AG04449 (cell line): ENCODE data around the gene SERTAD3.
A peak's percentile ranks its signal among the peaks of the same experiment; 100 is the strongest.
"Not testable (repeated sequence)": the region's sequence is repeated elsewhere in the genome, so short reads cannot be mapped to it uniquely, and the experiment has no call there.

Source experiments
- CTCF ChIA-PET: fragments of 350-600 bp; formaldehyde crosslinking; extraction: SDS; loops from one replicate; lab custom pipeline; 2021; ENCODE audit warnings: antibody characterized with exemption; lab: Yijun Ruan, JAX
- POLR2A ChIA-PET: fragments of 400-600, 350-600 bp; formaldehyde crosslinking; extraction: SDS; loops from one replicate; lab custom pipeline; 2020; ENCODE audit warnings: antibody characterized with exemption, inconsistent platforms; lab: Yijun Ruan, JAX
- DNase-seq: peaks from one replicate; pipeline ENCODE4 v3.0.0-alpha.2; 2010; ENCODE audit warnings: low read depth, low spot score
- H3K4me3 ChIP-seq: 2 replicates; pipeline ENCODE4 v1.5.1; 2011; ENCODE audit warnings: low read depth, mild to moderate bottlenecking, control low read depth, low read length
- TF ChIP-seq, protein P1 (sequence below): IDR thresholded peaks from one replicate; pipeline ENCODE4 v1.5.1; 2011; ENCODE audit warnings: mild to moderate bottlenecking, moderate library complexity, low read length, control low read depth, inconsistent platforms; ENCODE audit not compliant: insufficient read depth; ENCODE audit errors: missing control alignments

Gene SERTAD3

DNA sequence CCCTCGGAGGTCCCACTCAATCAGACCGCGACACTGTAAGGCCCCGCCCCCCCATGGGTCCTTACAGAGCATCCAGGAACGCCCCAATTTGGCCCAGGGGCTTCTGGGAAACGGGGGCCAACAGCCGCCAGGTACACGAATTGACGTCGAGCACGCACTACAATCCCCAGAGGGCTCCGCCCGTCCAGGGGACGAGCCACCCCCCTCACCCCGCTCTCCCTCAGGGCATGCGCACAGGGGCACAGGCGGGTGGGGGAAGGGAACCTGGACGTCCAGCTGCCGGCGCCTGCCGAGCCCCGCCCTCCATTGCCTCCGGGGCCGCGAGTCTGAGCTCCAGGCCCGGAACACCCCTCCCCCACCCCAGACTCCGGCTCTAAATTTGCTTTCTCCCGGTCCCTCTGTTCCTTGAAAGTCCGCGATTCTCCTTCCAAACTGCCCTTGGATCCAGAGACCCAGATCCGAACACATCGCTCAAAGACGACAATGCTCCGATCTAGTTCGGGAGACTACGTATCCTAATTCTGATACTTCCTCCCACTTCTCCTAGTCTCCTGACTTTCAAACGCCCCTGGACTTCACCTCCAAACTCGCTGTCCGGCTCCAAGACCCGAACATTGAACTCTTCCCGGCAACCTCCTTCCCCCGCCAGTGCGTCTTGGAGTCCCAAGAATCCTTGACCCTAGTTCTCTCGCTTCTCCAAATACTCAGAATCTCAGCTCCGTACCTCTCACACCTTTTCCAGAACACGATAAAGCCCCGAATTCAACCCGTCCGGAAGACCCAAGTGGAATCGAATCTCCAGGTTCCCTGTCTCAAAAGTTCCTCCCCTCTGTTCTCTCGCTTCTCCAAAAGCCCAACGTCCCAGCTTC, 770 bp downstream of the SERTAD3 start:
- TF ChIP-seq, protein P1, sequence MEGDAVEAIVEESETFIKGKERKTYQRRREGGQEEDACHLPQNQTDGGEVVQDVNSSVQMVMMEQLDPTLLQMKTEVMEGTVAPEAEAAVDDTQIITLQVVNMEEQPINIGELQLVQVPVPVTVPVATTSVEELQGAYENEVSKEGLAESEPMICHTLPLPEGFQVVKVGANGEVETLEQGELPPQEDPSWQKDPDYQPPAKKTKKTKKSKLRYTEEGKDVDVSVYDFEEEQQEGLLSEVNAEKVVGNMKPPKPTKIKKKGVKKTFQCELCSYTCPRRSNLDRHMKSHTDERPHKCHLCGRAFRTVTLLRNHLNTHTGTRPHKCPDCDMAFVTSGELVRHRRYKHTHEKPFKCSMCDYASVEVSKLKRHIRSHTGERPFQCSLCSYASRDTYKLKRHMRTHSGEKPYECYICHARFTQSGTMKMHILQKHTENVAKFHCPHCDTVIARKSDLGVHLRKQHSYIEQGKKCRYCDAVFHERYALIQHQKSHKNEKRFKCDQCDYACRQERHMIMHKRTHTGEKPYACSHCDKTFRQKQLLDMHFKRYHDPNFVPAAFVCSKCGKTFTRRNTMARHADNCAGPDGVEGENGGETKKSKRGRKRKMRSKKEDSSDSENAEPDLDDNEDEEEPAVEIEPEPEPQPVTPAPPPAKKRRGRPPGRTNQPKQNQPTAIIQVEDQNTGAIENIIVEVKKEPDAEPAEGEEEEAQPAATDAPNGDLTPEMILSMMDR = no peak
- peak; percentile 96 for DNase-seq
- ChIA-PET POLR2A (interaction anchor here (0.6 to 3.4 kb wide), 11 partner anchors 9 to 459 kb away, joined by 3 to 37 read pairs (median 7); partner anchors contain the start of genes BLVRB and SERTAD1), CTCF (interaction anchor here (0.9 to 5.8 kb wide), 9 partner anchors 10 to 191 kb away, joined by 3 to 20 read pairs (median 5); partner anchors contain the start of gene SERTAD1)
- peak overlapping the region; percentile 98 for H3K4me3 ChIP-seq

DNA sequence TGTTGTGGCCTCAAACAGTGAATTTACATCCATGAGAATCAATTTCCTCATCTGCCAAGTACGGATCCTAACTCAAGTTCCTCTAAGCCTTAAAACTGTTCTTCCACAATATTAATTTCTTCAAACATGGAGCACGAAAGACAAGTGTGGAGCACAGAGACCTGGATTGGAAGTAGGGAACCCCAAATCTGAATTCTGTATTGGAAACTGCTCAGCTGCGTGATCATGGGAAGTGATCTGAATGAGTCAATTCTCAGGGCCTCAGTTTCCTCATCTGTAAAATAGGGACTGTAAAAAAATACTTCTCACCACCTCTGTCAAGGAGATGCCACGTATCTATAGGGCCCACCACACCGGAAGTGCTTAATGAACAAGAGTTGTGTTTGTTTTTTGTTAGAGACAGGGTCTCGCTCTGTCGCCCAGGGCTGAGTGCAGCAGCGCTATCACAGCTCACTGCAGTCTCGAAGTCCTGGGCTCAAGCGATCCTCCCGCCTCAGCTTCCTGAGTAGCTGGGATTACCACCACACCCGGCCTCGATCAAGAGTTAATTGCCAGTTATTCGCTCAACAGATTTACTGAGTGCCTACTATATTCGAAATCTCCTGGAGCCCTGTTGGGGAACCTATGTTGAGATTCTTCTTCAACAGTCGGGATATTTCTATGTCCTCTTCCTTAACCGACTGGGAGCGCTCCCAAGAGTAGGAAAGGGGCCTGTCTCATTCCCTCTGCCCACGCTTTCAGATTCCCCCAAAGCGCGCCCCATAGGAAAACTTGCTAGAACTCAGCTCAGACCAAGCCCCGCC, 1.6 kb downstream of the SERTAD3 start:
- TF ChIP-seq, protein P1 = no peak
- peak overlapping the region; percentile 66 for H3K4me3 ChIP-seq
- CTCF ChIA-PET = interaction anchor here (0.9 to 5.8 kb wide), 9 partner anchors 9 to 192 kb away, joined by 3 to 20 read pairs (median 5); partner anchors contain the start of gene SERTAD1
- POLR2A ChIA-PET = interaction anchor here (0.6 to 3.4 kb wide), 10 partner anchors 9 to 458 kb away, joined by 3 to 37 read pairs (median 7); partner anchors contain the start of genes BLVRB and SERTAD1
- no peak for DNase-seq

DNA sequence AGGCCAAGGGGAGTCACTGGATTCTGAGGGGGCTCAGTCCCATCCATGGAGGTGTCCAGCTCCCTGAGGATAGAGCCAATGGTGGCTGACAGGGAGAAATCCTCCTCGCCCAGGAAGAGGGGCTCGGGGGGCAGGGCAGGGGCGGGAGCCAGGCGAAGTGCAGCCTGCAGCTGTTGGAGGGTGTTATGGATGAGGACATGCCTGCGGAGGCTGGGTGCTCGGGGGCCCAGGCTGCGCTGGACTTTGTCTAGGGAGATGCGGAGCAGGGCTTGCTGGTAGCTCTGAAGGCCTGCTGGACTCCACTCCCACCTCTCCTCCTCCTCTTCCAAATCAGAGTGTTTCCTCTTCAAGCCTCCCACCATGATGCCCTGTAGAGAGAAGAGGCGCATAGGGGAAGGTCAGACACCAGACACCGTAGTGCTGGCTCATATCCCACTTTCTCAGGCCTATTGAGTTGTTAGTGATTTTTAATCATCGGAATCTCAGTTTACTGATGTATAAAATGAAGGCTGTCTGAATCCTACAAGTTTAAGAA, 2.3 kb downstream of the SERTAD3 start:
- TF ChIP-seq, protein P1 = no peak
- H3K4me3 ChIP-seq = peak overlapping the region; percentile 66; the same call in 1 of the 2 replicates
- DNase-seq = no peak
- ChIA-PET CTCF (interaction anchor here (1.4 to 5.8 kb wide), 6 partner anchors 8 to 193 kb away, joined by 3 to 20 read pairs (median 10); partner anchors contain the start of gene SERTAD1), POLR2A (interaction anchor here (1.8 to 3.4 kb wide), 2 partner anchors 16 to 24 kb away, joined by 7 to 37 read pairs; partner anchors contain the start of genes BLVRB and SERTAD1)

DNA sequence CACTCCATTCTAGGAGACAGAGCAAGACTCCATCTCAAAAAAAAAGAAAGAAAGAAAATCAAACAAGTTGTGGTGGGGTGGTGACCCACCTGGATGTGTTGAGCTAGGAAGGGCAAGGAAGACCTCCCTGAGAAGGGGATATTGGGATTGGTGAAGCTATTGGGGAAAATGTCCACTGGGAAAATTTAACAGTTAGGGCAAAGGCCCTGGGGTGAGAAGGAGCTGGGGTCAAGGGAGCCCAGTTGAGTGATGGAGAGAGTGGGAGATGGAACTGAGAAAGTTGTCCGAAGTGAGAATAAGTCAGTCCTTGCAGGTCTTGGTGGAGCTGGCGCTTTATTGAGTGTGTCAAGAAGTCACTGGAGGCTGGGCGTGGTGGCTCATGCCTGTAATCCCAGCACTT, 5.9 kb downstream of the SERTAD3 start:
- no peak for DNase-seq
- H3K4me3 ChIP-seq = no peak overlapping the region
- ChIA-PET CTCF (interaction anchor here (1.0 to 1.8 kb wide), 3 partner anchors 21 to 162 kb away, joined by 3 to 5 read pairs (median 4); no protein-coding TSS in a partner anchor), POLR2A (interaction anchor here (1.5 kb wide), 1 partner anchor 12 kb away, joined by 4 read pairs; the partner anchor contains the start of gene SERTAD1)
- TF ChIP-seq, protein P1 = no peak

DNA sequence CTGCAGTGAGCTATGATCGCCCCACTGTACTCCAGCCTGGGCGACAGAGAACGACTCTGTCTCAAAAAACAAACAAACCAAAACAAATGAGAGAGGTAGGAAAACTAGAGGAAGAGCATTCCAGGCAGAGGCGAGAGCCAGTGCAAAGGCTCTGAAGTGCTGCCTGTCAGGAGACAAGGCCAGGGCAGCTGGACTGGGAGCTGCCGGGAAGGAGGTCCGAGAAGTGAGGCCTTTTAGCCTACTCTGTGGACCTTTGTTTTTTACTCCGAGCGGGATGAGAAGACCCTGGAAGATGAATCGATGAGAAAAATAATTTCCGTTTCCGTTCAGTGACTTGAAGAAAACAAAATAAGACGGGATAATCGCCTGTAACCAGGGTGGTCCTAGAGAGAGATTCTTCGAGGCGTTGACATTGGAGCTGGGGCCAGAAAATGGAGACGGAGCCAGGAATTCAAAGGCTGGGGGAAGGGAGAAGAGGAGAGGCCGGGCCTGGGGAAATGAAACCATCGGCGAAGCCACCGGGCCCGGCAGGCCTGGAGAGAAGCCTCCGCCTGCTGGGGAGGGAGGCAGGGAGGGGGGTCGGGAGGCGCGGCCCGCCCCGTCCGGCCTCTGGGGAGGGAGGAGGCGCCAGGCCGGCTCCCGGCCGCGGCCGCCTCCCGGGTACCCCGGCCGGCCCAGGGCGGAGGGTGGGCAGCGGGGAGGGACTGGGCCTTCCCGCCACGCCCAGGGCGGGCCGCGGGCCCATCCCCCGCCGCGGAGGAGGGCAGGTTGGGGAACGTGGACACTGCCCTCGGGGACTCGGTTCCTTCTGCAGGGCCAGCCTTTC, 10.5 kb downstream of the SERTAD3 start:
- peak overlapping the region; percentile 53 for H3K4me3 ChIP-seq
- peak; percentile 34 for DNase-seq
- TF ChIP-seq, protein P1 = no peak
- ChIA-PET POLR2A (interaction anchor here (0.7 to 3.4 kb wide), 5 partner anchors 7 to 30 kb away, joined by 4 to 12 read pairs (median 9); partner anchors contain the start of gene SERTAD1), CTCF (interaction anchor here (0.6 to 3.2 kb wide), 9 partner anchors 9 to 294 kb away, joined by 3 to 14 read pairs (median 4); no protein-coding TSS in a partner anchor)

DNA sequence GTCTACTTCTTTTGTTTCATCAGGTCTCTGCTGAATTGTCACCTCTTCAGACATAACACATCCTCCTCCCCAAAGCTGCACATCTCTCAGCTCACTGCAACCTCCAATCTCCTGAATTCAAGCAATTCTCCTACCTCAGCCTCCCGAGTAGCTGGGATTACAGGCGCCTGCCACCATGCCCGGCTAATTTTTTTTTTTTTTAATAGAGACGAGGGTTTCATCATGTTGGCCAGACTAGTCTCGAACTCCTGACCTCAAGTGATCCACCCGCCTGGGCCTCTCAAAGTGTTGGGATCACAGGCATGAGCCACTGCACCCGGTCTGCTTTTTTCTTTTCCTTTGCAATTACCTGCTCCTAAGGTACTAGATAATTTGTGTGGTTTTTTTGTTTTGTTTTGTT, 11.4 kb downstream of the SERTAD3 start:
- POLR2A ChIA-PET = interaction anchor here (1.2 to 1.6 kb wide), 3 partner anchors 8 to 12 kb away, joined by 7 to 11 read pairs (median 9); no protein-coding TSS in a partner anchor
- CTCF ChIA-PET = interaction anchor here (1.1 to 3.2 kb wide), 7 partner anchors 9 to 202 kb away, joined by 4 to 14 read pairs (median 6); no protein-coding TSS in a partner anchor
- DNase-seq, H3K4me3 ChIP-seq: not testable (repeated sequence)
